Endothelial cell of umbilical vein (primary cell): ENCODE results near the gene VAC14. TPM values are rescaled to one million over a fixed set of nuclear protein-coding genes. Genes with fewer than 3 reads are reported as not detected.

Source experiments
- BruUV-seq: library from RNA; stranded (reverse); fragments of 400-500 nt; replicated peaks from 2 replicates; lab custom pipeline; 2021; lab: Mats Ljungman, UMichigan
- CTCF ChIA-PET: fragments of 300-600, 350-600 bp; sonication (Branson Sonifier 250); formaldehyde crosslinking; loops from one replicate; lab custom pipeline; 2021; ENCODE audit warnings: antibody characterized with exemption, inconsistent platforms; lab: Charles Lee
- POLR2A ChIA-PET: fragments of 300-600, 350-600 bp; sonication (Branson Sonifier 250); formaldehyde crosslinking; loops from one replicate; lab custom pipeline; 2021; ENCODE audit warnings: antibody characterized with exemption, inconsistent platforms; lab: Charles Lee
- DNase-seq: peaks from one replicate; pipeline ENCODE4 v3.0.0-alpha.2; 2011; ENCODE audit warnings: low read depth, low spot score
- FAIRE-seq: peaks from 2 replicates; lab custom pipeline; 2011; peaks lifted over from hg19 to GRCh38; lab: Jason Lieb, UNC
- H2AFZ ChIP-seq: 2 replicates; pipeline ENCODE4 v1.6.0; 2012; ENCODE audit warnings: low read depth, low read length, control low read depth, inconsistent platforms
- H3K27ac ChIP-seq: 2 replicates; pipeline ENCODE4 v1.5.1; 2011; ENCODE audit warnings: low read depth, mild to moderate bottlenecking, control low read depth, low read length, moderate library complexity; ENCODE audit not compliant: insufficient read depth
- H3K27me3 ChIP-seq, 2 experiments: 2 replicates each; pipeline versions ENCODE4 v1.6.0 to v1.6.1; 2011; ENCODE audit warnings: low read length in 2 of 2, mixed read lengths in 1 of 2; ENCODE audit not compliant: control insufficient read depth in 2 of 2, insufficient read depth in 2 of 2
- H3K36me3 ChIP-seq, 2 experiments: 2 replicates in 1 of 2; 3 replicates in 1 of 2; pipeline ENCODE4 v1.5.1; 2011; ENCODE audit warnings: low read length in 2 of 2, mild to moderate bottlenecking in 1 of 2, moderate library complexity in 1 of 2; ENCODE audit not compliant: control insufficient read depth in 2 of 2, insufficient read depth in 2 of 2; ENCODE audit errors: extremely low read depth in 1 of 2
- H3K4me1 ChIP-seq: 3 replicates; pipeline ENCODE4 v1.5.1; 2011; ENCODE audit warnings: mild to moderate bottlenecking, low read length; ENCODE audit not compliant: control insufficient read depth, insufficient read depth; ENCODE audit errors: extremely low read depth
- H3K4me2 ChIP-seq: 2 replicates; pipeline ENCODE4 v1.6.1; 2011; ENCODE audit warnings: low read length, control low read depth, mixed read lengths; ENCODE audit not compliant: insufficient read depth
- H3K4me3 ChIP-seq, 3 experiments: fragments of 200-600 bp in 1 of 3; sonication (generic), shearing (Covaris generic) in 1 of 3; replicated peaks in 1 of 3; 2 replicates each; pipeline ENCODE4 v1.5.1; 2011 to 2016; ENCODE audit warnings: control low read depth in 3 of 3, low read length in 3 of 3, mild to moderate bottlenecking in 2 of 3, inconsistent platforms in 1 of 3, low read depth in 1 of 3, moderate library complexity in 1 of 3; ENCODE audit not compliant: insufficient read depth in 1 of 3
- H3K79me2 ChIP-seq: 2 replicates; pipeline ENCODE4 v1.6.0; 2012; ENCODE audit warnings: low read length, inconsistent platforms; ENCODE audit not compliant: control insufficient read depth, insufficient read depth
- H3K9ac ChIP-seq: replicated peaks from 2 replicates; pipeline ENCODE3; 2011; ENCODE audit warnings: low read length, control low read depth; ENCODE audit not compliant: insufficient read depth; ENCODE audit errors: extremely low read depth
- H3K9me1 ChIP-seq: replicated peaks from 3 replicates; pipeline ENCODE4 v1.6.0; 2011; ENCODE audit warnings: mild to moderate bottlenecking, low read length; ENCODE audit not compliant: control insufficient read depth, insufficient read depth; ENCODE audit errors: extremely low read depth
- H3K9me3 ChIP-seq: replicated peaks from 2 replicates; pipeline ENCODE4 v1.5.1; 2012; ENCODE audit warnings: low read length, inconsistent platforms; ENCODE audit not compliant: control insufficient read depth, insufficient read depth
- H4K20me1 ChIP-seq: replicated peaks from 2 replicates; pipeline ENCODE3; 2011; ENCODE audit warnings: mild to moderate bottlenecking, low read length; ENCODE audit not compliant: control insufficient read depth, insufficient read depth; ENCODE audit errors: extremely low read depth
- CTCF ChIP-seq, 2 donors: IDR thresholded peaks; 1 replicate in 1 of 2; 2 replicates in 1 of 2; pipeline ENCODE4 v1.5.1; 2011; ENCODE audit warnings: low read length in 2 of 2, mild to moderate bottlenecking in 2 of 2, moderate library complexity in 2 of 2, control low read depth in 1 of 2, inconsistent platforms in 1 of 2, low read depth in 1 of 2; ENCODE audit not compliant: insufficient read depth in 1 of 2; ENCODE audit errors: extremely low read depth in 1 of 2
- EZH2 ChIP-seq: IDR thresholded peaks from 2 replicates; pipeline ENCODE4 v1.6.1; 2012; ENCODE audit warnings: borderline replicate concordance, low read depth, mild to moderate bottlenecking, moderate library complexity, low read length, inconsistent platforms; ENCODE audit not compliant: severe bottlenecking
- FOS ChIP-seq: IDR thresholded peaks from 2 replicates; pipeline ENCODE4 v1.6.1; 2011; ENCODE audit warnings: mild to moderate bottlenecking, low read length, moderate library complexity, borderline replicate concordance; ENCODE audit not compliant: insufficient read depth
- GATA2 ChIP-seq: IDR thresholded peaks from 2 replicates; pipeline ENCODE4 v1.7.0; 2011; ENCODE audit warnings: low read depth, mild to moderate bottlenecking, moderate library complexity, mixed read lengths, low read length; ENCODE audit not compliant: insufficient read length, insufficient read depth
- JUN ChIP-seq: IDR thresholded peaks from 2 replicates; pipeline ENCODE4 v1.6.1; 2011; ENCODE audit warnings: borderline replicate concordance, low read depth; ENCODE audit not compliant: insufficient read length, insufficient read depth
- MAX ChIP-seq: IDR thresholded peaks from 2 replicates; pipeline ENCODE4 v1.6.1; 2011; ENCODE audit not compliant: insufficient read depth, insufficient read length
- MYC ChIP-seq: IDR thresholded peaks from one replicate; pipeline ENCODE4 v1.6.1; 2011; ENCODE audit warnings: mild to moderate bottlenecking, low read depth, low read length
- POLR2A ChIP-seq: IDR thresholded peaks from 2 replicates; pipeline ENCODE4 v1.6.1; 2012; ENCODE audit warnings: low read depth, mild to moderate bottlenecking, control low read depth, low read length
- POLR2AphosphoS5 ChIP-seq: IDR thresholded peaks from 2 replicates; pipeline ENCODE4 v1.6.1; 2012; ENCODE audit warnings: low read depth, mild to moderate bottlenecking, control low read depth, low read length, moderate library complexity; ENCODE audit not compliant: insufficient read depth
- dilution Hi-C: fragments of 300-500 bp; cut with MboI; formaldehyde crosslinking; loops from one replicate; pipeline ENCODE4 v1.15.0; 2019; ENCODE audit warnings: low sequenced_read_pairs; ENCODE audit not compliant: extremely low pct_ligation_motif_present
- intact Hi-C: fragments of 100-400 bp; cut with micrococcal nuclease; formaldehyde crosslinking; loops from one replicate; pipeline ENCODE4 v1.10.0; 2022
- polyA plus RNA-seq, 4 experiments: library from polyadenylated mRNA; depleted of rRNA in 3 of 4; stranded (reverse) in 3 of 4; unstranded in 1 of 4; fragments of >200 nt; gene quantifications; 2 replicates each; pipeline versions ENCODE4 v1.2.1 to v1.2.3, GENCODE V29; 2011 to 2012; ENCODE audit warnings: missing spikeins in 1 of 4
- total RNA-seq: library from RNA; stranded (reverse); gene quantifications from 2 replicates; pipeline ENCODE4 v1.2.3, GENCODE V29; 2021

The VAC14 gene
- total and polyA plus RNA-seq, 2 donors (not counting 3 experiments of a cell fraction or from before 2014, with no cell fraction given): 37.6 to 57.9 TPM

DNA sequence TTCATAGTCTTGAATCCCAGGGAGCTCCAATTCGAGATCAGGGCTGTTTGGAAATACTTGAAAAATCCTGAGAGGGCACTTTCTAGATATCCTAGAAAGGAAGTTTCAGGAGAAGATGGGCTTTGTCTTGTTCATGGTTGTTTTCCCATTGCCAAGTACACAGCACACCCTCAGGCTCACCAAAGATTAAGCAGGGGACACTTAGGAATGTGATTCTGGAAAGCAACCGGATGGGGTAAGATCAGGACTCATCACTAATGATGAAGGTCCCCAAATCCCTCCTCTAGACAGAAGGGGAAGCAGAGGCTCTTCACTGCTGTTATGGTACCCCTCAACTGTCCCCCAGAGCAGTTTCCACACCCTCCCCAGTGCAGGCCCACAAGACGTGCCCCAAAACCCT is 40.7 kb downstream of the VAC14 start:
- BruUV-seq: no TSS peak
- no peak overlapping the region for H3K4me2 ChIP-seq
- DNase-seq (no peak), FAIRE-seq (no peak)
- H3K9me3 ChIP-seq: no peaks in the 10 kb centered on the region
- ChIA-PET POLR2A (no interaction called here), CTCF (interaction anchor here (0.7 to 2.2 kb wide), 6 partner anchors 9 to 80 kb away, joined by 3 to 8 read pairs (median 6); no protein-coding TSS in a partner anchor)
- no peak overlapping the region for H2AFZ ChIP-seq
- peaks cover 0 to 9% of the 10 kb centered on the region in 2 experiments for H3K36me3 ChIP-seq
- H3K27ac ChIP-seq: no peak overlapping the region
- dilution Hi-C loops (no loop called here), intact Hi-C loops (no loop called here)
- TF ChIP-seq CTCF (IDR thresholded peaks at IDR 0.05; ENCODE audit: extremely low read depth in 1 of 2, insufficient read depth in 1 of 2, low read depth in 1 of 2, low read length in 2 of 2) (no peak), POLR2AphosphoS5 (no peak), FOS (no peak), POLR2A (no peak), EZH2 (no peak), MYC (no peak), GATA2 (no peak), MAX (no peak), JUN (no peak)
- H4K20me1 ChIP-seq: no peaks in the 10 kb centered on the region
- H3K4me3 ChIP-seq: no peak overlapping the region
- no peaks in the 10 kb centered on the region for H3K9me1 ChIP-seq
- no peaks in the 10 kb centered on the region for H3K27me3 ChIP-seq
- no peak overlapping the region for H3K9ac ChIP-seq
- peaks cover 3% of the 10 kb centered on the region for H3K4me1 ChIP-seq
- H3K79me2 ChIP-seq: no peaks in the 10 kb centered on the region
